HG02610 (cell line): ENCODE measurements around the gene OTUD5.

Experiments
- ATAC-seq: cut with Tn5 transposase; IDR thresholded peaks from one replicate; pipeline ENCODE4 v1.9.1; 2021; ENCODE audit warnings: mild to moderate bottlenecking, moderate library complexity; ENCODE audit not compliant: unreplicated experiment

The OTUD5 gene

DNA sequence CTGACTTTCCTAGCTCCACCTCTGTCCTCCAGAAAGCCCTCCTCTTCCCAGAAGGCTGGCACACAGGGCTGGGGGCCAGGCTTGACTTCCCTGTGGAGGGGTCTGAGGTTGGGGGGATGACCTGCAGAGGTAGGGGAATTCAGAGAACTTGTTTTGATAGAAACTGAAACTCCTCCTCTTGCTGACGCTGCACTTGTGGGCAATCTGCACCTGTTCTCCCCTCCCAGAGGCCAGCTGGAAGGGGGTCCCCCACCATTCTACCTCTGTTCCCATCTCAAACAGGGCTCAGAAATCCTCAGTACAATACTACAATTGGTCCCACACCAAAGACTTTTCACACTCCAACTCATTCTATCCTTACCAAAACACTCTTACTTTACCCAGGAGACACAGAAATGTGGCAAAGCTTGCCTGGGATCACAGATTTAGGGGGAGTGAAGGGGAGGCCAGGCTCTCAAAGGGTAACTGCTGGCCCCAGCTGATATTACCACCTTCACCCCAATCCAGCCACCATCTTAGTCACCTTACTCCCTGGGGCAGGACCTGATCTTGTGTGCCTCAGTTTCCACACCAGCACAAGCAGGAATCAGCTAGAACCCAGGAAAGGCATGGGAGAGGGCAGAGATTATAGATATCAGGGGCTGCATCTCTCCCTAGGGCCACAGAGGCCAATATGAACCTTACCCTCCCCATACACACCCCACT is 18.5 kb downstream of the OTUD5 start:
- peak; percentile 43 for ATAC-seq

DNA sequence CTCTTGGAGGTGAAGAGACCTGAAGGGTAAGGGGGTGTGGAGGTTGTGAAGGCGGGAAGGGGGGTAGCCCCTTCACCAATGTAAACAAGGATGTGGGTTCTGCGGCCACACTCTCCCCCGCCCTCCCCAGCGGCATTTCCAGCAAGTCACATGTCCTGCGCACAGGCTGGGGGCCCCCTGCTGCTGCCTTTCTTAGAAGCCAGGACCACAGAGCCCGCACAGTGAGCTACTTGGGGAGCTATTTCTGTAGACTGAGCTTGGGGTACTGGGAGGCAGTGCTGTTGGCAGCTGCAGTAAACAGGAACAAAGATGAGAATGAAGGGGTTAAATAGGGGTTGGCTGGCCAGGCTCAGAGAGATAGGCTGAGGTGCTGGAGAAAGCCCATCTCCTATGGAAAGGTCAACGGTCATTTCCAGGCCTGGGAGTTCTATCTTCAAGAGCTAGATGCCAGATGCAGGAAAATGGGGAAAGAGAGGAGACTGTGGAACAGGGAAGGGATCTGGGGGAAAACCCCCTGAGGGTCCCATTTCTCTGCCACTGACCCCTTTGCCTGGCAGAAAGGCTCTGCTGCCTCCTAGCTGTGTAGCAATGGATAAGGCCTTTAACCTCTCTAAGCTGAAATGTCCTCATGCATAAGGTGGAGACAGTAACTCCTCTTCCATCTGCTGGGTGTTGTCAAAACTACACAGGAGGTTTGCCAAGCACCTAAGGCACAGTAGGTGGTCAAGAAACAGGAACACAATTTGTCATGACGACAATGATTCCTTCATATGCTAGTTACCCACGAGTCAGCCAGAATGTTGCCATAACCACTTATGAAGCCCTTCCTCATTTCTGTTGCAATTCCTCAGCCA is 20.1 kb downstream of the OTUD5 start:
- peak; percentile 52 for ATAC-seq

DNA sequence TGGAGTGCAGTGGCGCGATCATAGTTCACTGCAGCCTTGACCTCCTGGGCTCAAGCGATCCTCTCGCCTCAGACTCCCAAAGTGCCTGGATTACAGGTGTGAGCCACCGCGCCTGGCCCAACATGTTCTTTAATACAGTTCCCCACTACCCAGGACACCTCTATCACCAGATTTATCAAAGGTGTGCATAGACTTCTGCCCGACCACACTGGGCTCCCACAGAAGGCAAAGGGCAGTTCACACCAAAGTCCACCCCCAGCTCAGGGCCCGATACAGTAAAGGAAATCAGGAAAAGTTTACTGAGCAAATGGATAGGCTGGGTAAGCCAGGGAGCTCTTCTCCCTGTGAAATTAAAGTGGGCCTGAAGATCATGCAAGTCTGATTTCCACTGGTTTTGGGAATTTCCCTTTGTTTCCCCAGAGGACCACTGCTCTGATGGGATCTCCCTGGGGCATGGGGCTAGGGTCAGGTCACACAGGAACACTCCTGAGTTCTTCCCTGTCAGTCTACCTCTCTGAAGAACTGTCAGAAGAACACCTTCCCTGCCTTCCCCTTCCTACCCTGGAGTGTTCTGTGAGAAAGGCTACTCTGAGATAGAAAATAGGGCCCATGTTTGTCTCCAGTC is 20.9 kb downstream of the OTUD5 start:
- peak; percentile 11 for ATAC-seq

DNA sequence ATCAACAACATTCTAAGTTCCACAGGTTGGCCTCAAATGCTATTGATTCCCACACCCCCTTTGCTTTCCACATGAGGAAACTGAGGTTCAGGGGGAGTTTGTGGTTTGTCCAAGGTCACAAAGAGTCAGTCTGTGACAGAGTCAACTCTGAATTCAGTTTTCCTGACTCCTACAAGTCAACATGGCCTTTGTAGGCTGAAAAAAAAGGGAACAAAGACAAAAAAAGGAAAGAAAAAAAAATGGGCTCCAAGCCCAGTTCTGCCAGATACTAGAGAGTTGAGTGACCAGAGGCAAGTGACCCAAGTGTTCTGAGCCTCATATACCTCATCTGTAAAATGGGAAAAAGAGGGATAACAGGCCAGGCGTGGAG is 22.1 kb downstream of the OTUD5 start:
- no peak for ATAC-seq

- no peak for ATAC-seq
Measured at GRCh38 chrX:48934581-48935300, 22.7 kb downstream of the OTUD5 start.

- ATAC-seq: peak; percentile 34
Measured at GRCh38 chrX:48933757-48934156, 23.6 kb downstream of the OTUD5 start.

DNA sequence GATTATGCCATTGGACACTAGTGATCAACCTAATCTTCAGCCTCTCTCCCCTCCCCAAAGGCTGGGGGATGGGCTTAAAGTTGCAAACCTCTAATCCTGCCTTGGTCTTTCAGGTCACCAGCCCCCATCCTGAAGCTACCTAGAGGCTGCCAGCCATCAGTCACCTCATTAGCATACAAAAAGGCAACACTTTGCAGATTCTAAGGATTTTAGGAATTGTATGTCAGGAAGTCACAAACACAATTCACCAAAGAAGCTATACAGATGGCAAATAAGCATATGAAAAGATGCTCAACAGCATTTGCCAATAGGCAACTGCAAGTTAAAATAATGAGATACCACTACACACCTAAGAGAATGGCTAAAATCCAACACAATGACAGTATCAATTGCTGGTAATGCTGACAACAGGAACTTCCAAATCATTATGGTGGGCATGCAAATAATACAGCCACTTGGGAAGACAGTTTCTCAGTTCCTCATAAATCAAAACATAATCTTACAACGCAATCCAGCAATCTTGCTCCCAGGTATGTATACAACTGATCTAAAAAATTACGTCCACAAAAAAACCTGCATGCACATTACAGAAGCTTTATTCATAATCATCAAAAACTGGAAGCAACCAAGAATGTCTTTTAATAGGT is 29.5 kb downstream of the OTUD5 start:
- no peak for ATAC-seq

- ATAC-seq: no peak
Measured at GRCh38 chrX:48927123-48927522, 30.3 kb downstream of the OTUD5 start.

DNA sequence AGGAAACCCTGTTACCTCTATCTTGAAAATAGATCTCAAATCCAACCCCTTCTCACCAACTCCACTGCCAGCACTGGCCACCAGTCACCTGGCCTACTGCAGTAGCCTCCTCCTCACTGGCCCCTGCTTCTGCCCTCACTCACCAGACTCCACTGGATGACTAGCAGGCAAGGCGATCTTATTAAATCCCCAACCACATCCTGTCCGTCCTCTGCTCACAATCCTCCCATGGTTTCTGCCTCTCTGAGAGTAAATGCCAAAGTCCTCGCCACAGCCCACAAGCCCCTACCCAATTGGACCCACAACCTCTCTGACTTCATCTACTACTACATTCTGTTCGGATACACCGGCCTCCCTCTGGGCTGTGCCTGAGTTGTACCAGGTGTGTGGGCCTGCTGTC is 33.1 kb downstream of the OTUD5 start:
- ATAC-seq: no peak

GRCh38 chrX:48923771-48924170 is 33.6 kb downstream of the OTUD5 start:
- ATAC-seq: no peak

DNA sequence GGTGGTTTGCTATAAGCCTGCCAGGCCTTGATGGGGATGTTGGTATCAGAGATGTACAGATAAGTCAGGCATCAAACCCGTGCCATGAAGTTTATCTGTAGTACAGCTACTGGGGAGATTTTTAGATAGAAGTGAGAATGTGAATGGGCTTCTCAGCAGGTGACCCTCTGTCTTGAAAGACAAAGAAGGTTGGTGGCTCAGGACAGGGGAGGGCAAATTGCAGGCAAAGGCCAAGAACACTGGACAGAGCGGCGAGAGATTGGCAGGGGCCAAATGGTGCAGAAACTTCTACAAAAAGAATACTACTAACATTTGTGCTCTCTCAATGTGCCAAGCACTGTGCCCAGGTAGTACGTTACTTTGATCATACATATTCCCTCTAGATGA is 36.7 kb downstream of the OTUD5 start:
- no peak for ATAC-seq

GRCh38 chrX:48919947-48920717 is 37.3 kb downstream of the OTUD5 start:
- no peak for ATAC-seq

GRCh38 chrX:48919360-48919841 is 38.0 kb downstream of the OTUD5 start:
- peak; percentile 20 for ATAC-seq

- ATAC-seq: peak; percentile 87
Measured at GRCh38 chrX:48918643-48919340, 38.6 kb downstream of the OTUD5 start, which contains the start of gene PIM2. PIM2 (minus strand) TSS chrX:48919024; CDS start chrX:48918834, 190 bp downstream.

DNA sequence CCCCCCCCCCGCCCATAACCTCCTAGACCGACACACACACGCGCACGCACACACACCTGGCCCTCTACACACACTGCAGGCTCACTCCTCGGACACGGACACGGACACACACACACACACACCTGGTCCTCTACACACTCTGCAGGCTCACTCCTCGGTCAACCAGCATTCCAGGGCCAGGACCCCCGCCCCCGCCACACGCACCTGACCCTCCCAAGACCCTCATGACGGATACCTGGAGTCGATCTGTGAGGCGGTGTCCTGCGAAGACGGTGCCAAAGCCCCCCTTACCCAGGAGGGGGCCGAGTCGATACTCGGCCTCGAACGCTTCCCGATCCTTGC is 39.1 kb downstream of the OTUD5 start:
- no peak for ATAC-seq

DNA sequence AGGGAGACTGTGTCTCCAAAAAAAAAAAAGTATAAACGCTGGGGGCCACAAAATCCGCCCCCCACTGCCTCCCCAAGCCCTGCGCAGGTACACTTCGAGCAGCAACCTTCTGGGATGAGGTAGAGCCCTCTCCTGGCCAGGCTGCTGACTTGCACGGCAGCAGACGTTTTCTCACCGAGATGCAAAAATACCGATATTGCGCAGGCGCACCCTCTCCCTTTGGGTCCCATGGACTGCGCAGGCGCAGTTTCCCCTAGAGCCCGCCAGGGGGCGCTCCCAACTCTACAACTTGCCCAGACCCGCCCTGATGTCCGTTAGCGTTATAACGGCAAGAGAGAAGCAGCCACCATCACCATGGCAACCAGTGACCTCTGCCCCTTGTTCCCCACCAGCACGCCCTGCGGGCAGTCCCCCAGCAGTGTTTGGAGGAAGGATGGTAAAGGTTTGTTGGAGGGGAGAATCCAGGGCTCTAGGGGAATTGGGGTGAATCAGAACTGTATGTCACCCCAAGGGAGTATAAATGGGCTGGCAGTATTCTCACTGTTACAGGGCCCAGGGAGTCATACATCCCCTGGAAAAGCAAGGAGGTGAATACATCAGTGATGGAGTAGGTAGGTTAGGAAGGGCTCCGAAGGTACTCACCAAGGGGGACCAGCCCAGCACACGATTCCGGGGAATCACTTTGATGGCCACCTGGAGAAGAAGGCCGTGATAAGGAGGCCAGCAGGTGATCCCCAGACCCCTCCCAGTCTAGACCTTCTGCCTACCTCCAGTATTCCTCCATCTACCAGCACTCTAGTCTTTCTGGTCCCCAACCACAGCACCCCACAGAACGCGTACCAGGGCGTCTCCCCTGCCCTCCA is 40.0 kb downstream of the OTUD5 start:
- ATAC-seq: peak; percentile 37

- no peak for ATAC-seq
Measured at GRCh38 chrX:48914593-48915493, 42.6 kb downstream of the OTUD5 start.
